Activated CD4-positive, alpha-beta T cell treated with anti-CD3 and anti-CD28 coated beads, Interleukin-2, Interleukin-6, amounts not matched to agents 100 ng/mL and 50 ng/mL, durations not matched to agents 16 hours and 8 hours (primary cell): ENCODE data around the gene TMOD1.

Source experiments
- DNase-seq: peaks from one replicate; pipeline ENCODE4 v3.0.0-alpha.2; 2020

Gene TMOD1

DNA sequence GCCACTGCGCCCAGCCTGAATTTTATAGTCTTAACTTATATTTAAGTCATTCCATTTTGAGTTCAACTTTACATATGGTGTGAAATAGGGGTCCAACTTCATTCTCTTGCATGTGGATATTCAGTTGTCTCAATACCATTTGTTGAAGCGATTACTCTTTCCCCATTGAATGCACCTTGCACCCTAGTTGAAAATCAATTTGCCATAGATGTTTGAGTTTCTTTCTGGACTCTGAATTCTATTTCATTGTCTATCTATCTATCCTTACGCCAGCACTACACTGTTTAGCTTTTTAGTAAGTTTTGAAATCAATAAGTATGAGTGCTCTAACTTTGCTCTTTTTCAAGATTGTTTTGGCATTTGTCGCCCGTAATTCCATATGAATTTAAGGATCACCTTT, 49.8 kb downstream of the TMOD1 start:
- no peak for DNase-seq

DNA sequence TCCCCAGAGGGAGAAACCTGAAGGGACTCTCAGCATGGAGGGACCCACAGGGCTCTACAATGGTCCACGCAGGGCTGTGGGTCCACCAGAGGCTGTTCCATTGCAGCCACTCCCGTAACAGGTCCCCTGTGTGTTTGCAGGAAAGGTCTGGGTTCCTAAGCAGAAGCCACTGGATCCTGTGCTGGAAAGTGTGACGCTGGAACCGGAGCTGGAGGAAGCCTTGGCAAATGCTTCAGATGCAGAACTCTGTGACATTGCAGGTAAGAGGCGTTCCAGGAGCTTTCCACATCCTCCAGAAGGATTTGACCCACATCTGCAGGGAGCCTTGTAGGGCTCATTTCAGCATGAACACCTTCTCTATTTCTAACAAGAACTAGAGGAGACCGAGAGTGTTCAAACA, 51.7 kb downstream of the TMOD1 start:
- no peak for DNase-seq

DNA sequence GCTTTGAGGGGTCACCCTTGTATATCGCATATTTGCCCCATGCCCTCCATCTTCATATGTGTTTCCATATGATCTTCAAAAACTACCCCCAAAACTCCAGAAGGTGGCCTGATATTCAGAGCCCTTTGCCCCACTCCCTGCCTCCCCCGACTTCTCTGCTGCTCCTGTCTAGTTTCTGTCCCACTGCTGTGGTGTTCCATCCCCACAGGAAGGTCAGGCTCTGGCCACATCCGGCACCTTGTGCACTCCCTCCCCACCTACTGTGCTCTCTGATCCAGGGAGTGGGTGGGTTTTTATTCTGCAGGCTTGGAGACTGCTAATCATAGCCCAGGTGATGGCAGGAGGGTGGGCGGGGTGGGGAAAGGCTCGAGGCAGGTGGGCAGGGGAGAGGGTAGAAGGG, 52.4 kb downstream of the TMOD1 start:
- DNase-seq = no peak

DNA sequence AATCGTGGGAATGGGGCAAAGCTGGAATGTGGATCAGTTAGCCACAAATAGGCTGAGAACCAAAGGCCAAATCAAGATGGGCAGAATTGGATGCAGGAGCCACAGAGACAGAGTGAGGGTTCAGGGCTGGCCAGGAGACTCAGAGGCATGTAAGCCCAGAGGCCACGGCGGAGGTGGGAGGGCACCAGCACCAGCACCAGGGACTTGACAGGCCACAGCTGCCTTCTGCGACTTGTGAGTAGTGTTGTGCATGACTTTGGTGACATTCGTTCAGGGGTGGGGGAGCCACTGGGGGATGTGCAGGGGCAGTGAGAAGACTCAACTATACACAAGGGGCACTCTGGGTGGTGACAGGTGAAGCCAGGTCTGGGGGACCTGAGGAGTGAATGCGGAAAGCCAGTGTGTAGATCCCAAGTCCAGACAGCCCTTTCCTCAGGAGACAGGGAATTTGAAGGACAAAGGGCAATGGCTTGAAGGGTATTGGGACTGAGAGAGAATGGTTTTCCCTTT, 53.2 kb downstream of the TMOD1 start:
- DNase-seq = no peak

DNA sequence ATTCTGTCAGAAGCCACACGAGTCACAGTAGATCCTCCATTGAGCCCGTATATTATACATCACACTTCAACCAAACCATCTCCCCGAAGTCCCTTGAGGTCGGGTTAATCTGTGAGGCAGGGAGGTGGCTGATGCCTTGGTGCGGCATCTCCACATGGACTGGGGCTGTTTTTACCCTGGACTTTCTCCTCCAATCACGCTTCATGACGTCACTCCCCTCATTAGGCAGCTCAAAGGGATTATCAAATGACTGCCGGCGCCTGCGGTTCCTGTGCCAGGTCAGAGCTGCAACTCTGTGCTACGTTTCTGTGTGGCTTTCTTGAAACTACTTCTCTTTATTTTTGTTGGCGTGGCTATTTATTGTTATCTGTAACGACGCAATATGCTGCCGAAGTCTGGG, 53.7 kb downstream of the TMOD1 start:
- DNase-seq = no peak

DNA sequence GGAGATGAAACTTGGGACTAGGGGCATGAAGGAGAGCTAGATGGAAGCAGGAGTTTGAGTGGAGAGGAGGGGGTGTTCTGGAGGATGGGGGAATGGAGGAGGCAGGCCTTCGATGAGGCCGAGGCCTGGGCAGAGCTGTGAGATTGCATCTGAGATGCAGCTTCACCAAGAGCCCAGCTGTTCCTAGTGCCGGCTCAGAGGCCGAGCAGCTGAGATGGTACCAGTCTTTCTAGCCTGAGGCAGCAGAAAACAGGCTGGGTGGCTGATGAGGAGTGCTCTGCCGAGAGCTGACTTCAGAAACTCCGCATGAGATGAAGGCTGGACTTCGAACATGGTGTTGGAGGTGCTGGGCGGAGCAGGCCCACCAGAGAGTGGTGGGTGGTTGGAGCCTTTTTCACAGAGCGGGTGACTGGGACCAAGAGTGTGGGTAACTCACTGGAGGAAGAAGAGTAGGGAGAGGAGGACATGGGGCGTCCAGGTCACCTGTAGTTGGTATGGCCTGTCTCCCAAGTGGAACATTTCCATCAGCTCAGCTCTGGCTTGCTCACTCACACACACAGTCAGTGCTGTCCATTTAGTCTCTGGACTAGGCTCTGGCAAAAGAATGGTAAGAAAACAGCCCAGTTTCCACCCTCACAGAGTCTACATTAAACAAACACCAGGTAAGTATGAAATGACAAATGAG, 54.7 kb downstream of the TMOD1 start:
- no peak for DNase-seq

DNA sequence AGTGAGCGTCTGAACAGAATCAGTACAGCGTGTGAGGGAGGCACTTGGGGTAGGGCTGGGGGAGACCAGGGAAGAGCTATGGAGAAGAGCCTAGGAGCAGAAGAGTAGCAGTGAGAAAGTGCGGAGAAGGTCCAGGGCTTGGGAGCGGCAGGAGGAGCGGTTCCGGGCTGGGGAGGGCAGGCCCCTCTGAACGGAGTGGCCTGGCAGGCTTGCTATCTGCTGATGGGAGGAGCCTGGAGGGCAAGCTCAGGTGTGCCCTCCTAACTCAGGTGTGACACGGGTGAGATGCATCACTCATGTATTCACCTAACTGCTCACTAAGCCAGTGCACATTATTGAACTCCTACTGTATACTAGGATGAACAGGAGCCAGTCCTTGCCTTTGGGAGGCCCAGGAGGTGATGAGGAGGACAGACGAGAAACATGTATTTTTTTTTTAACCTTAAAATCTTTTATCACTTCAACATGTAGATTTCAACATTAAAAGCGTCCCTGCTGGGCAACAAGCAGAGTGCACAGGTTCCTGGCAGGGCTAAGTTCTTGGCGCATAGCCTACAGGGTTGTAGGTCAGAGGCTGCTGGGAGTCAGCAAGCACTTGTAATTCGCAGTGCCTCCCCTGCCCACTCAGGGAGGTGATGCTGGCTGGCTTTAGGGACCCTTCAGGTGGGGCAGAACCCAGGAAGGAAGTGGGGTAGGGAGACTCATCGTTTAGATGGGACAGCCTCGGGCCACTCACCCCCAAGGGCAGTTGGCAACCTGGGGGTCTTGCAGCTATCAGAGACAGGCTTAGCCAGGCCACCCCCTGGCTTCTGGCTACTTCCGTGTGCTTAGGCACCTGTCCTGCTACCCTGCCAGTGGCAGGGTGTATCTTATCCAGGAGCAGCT, 55.5 kb downstream of the TMOD1 start:
- no peak for DNase-seq

DNA sequence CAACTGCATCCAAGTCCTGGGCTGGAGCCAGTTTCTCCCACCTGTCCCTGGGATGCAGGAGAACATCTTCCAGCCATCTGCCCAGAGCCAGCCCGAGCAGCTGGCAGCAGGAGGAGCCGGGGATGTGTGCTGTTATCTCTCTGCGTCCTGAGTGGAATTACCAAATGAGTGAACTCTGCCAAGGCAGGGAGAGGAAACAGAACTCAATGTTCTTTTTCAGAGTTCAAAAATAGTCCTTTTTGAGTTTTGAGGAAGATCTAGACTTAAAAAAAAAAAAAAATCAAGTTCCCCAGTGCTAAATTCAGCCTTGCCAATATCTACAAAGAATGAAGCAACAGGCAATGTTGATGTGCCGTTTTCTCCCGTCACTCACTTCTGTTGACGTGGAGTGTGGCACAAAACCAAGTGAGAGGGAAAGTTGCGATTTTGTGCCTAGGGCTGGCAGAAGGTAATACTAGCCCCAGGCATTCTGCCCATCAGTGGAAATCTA, 56.2 kb downstream of the TMOD1 start:
- no peak for DNase-seq

DNA sequence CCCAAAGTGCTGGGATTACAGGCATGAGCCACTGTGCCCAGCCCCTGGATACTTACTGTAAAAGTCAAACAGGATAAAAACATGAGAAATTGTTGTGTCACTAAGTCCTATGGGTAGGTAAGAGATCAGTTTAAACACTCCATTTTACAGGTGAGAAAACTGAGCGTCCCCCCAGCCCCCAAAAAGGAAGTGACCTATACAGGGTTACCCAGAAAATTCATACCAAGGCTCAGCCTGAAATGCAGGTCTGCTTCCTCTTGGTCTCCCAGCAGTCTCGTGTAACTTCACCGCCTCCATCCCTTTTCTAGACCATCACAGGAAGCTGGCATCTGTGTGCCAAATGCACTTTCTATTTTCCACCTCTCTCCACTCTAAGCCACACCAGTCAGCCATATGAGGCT, 57.2 kb downstream of the TMOD1 start:
- DNase-seq = no peak

DNA sequence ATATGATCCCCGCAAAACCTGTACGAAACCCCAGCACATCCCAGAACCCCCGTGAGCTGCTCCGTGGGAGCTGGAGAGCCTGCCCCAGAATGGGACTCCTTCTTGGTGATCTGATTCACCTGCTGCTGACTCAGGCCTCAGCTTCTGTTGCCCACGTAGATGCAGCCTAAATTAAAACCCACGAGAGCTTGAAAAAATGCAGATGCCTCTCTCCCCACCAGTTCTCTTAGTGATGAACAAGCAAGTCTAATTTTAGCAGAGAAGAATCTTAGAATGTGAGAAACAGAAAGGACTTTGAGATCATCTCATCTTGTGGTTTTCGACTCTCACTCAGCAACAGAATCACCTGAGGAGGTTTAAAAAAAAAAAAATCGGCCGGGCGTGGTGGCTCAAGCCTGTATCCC, 57.6 kb downstream of the TMOD1 start:
- DNase-seq = peak; percentile 35

DNA sequence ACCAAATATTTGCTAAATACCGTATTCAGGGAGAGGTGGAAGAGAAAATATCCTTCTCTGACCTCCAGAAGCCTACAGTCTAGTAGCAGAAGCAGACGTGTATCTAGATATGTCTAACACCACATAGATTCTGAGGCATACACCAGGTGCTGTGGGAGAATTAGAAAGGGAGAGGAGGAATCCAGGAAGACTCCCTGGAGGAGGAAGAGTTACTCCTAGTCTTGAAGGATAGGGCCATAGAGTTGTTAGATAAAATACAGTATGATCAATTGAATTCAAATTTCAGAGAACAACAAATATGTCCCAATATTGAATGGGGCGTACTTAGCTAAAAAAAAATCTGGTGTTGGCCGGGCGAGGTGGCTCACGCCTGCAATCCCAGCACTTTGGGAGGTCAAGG, 58.7 kb downstream of the TMOD1 start:
- no peak for DNase-seq

DNA sequence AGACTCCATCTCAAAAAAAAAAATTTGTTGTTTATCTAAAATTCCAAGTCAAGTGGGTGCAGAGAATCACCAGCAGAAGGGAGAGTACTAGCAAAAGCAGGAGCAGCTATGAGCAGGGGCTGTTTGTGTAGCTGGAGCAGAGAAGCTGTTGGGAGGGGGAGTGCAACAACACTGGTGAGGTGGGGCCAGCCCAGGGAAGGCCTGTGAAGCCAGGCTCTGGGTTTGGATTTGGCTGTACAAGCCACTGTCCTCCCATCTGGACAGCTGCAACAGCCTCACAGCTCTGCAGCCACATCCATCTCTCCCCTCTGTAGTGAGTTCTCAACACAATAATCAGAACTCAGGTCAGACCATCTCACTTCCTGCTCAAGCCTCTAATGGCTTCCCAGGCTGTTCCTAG, 59.4 kb downstream of the TMOD1 start:
- no peak for DNase-seq

DNA sequence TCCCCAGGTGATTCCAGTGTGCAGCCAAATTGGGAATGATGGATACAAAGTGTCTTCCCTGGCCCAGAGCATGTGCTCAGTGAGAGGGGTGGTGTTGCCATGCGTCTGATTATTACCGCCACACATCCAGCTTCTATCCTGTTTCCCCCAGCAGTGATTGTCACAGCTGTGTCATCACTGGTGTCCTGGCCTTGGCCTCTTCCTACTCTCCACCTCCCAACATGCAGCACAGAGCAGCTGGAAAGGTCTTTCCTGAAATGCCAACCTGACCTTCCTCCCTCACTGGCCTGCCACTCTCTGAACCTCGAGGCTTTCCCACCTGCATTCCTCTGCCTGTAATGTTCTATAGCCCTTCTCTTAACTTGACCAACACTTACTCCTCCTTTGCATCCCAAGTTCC, 60.0 kb downstream of the TMOD1 start:
- no peak for DNase-seq

DNA sequence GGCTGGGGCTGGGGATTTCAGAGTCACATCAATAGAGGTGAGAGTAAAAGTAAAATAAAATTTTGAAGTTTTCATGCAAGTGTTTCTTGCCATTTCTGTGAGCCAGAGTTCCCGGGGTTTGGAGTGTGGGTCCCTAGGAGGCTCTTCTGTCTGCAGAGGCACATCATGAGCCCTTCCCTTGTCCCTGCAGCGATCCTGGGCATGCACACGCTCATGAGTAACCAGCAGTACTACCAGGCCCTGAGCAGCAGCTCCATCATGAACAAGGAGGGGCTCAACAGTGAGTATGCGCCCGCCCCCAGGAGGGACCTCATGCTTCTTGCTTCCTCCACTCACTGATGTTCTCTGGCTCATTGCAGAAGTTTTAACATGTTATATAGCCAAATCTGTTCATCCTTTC, 61.1 kb downstream of the TMOD1 start:
- DNase-seq = no peak

DNA sequence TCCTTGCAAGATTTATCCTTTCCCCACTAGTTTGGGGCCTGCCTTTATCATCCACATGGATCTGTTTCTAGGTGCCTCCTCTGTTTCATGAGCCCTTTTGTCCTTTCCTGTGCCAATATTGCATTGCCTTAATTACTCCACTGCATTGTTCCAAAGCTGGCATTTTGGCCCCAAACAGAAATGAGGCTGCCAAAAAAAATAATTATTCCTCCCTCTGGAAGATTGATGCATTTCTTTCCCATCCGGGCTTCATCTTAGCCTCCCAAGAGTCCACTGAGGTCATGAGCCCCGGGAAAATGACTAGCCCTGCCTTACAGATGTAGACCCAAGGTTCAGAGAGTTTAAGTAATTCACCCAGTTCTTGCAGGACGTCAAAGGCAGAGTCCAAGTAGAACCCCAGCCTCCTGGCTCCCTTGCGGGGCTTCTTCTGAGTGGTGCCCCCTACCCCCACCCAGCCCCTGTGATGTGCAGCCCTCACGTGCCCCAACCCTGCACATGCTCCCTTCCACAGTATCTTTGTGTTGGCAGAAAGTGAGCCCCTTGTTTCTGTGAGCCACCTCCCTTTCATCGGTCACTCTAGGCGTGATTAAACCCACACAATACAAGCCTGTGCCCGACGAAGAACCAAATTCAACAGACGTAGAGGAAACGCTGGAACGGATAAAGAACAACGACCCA, 62.1 kb downstream of the TMOD1 start:
- DNase-seq = no peak

DNA sequence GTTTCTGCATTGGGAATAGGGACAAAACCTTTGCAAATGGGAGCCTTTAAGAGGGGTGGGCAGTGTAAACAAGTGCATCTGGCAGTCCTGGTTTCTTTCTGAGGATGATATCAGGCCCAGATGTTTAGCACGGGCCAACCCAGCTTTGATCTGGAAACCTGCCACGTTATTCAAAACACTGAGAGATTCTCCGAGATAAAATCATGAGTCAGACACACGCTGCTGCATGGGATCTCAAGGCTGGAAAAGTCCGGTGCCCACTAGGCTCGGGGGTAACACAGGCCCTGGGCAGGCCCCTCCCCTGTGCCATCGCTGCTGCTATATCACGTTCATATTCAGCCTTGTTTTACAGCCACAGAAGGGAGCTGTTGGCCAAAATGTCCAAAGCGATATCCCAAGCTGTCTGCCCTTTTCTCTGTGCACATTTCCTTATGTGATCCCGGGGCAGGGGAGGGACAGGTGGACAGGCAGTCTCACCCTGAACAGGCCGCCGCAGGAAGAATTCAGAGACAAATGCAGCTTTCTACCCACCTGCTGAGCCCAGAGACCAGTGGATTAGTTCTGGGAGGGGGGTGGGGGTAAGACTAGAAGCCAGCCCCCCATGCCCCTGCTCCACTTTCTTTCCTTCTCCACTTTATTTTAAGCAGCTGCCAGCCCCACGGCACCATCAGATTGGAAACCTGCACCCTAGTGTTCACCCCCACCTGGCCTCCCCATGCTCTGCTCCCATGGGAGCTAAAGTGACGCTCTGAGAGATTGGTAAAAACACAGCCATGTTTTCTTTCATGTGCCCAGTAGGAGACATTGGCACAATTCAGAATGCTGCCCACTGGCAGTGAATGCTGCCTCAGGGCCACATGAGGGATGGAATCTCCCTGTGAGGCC, 63.1 kb downstream of the TMOD1 start:
- no peak for DNase-seq

DNA sequence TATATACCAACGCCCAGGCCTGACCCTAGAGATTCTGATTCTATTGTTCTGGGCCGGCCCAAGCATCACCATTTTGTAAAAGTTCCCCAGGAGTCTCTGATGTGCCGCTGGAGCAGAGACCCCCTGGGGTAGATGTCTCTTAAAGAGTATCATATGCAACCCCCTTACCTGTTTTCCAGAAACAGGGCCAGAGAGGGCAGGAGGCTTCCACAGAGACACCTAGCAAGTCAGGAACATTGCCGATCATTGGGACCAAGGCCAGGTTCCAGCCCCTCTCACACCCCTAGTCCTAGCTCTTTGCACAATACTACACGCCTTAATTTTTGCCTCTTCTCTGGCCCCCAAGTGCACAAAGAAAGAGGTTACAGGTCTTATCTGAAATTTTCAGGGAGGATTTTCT, 63.8 kb downstream of the TMOD1 start:
- no peak for DNase-seq

DNA sequence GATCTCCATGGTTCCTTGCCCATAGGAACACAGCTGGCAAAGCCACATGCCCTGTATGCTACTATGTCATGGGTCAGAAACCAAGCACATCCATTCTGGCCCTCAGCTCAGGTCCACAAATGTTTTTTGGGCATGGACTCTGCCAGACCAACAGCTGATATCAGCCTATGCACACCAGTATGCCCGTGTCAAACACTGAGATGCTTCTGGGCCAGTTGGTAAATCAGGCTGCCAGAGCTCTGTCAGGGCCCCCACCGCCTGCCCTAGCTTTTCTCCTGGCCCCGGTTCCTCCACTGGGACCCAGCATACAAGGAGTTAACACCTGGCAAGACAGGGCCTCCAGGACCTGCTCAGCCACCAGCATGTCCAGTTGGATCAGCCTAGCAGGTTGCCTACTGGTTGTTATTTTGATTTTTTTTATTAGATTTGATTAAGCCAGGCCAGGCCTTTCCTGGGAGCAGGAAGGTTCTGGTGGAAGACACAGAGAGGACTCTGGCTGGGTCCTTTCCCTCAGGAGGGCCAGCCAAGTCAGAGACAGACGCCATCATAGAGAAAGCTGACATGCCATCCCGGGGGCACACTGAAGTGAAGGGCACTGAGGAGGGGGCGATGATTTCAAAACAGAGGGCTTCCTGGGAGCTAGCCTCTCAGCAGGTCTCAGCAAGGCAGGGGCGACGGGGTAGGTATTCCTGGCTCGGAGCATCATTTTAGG, 65.9 kb downstream of the TMOD1 start:
- DNase-seq = no peak

DNA sequence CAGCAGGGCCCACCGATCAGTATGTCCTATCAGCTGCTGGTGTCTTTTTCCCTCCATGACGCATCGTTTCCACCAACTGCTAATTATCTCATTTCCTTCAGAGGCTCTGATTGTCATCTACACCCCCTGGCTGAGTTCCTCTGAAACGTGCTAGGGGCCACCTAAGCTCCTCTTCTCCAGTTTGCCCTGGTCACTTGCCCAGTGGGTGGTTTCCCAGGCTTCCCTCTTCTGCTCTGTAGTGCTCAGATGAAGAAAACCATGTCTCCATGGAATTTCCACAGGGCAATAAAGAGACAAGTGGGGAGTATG, 66.4 kb downstream of the TMOD1 start:
- no peak for DNase-seq

DNA sequence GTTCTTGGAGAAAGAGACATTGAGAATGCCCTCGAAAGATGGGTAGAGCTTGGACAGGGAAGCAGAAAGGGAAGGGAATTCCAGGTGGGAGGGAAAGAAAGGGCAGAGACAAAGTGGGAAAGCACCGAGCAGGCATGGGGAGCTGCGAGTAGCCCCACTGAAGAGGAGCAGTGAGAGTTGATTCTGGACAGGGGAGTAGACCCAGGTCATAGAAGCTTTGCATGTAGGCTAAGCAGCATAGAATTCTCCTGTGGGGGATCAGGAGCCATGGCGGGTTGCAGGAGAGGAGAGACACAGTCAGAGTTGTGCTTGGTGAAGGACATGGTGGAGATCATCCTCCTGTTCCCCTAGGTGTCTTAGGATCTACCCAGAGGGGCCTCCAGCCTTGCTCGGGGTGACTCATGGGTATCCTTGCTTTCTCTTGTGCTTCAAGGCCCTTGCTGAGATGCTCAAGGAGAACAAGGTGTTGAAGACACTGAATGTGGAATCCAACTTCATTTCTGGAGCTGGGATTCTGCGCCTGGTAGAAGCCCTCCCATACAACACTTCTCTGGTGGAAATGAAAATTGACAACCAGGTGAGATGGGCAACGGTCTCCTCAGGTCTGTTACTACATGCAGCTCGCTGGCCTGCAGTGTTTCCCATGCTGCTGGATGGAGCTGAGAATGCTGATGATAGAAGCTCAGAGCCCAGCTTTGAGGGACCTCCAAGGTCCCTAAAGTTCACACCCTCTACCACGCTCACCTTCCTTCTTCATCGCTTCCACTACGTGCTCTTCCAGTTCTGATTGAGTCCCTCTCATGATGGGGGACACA, 67.2 kb downstream of the TMOD1 start:
- no peak for DNase-seq

DNA sequence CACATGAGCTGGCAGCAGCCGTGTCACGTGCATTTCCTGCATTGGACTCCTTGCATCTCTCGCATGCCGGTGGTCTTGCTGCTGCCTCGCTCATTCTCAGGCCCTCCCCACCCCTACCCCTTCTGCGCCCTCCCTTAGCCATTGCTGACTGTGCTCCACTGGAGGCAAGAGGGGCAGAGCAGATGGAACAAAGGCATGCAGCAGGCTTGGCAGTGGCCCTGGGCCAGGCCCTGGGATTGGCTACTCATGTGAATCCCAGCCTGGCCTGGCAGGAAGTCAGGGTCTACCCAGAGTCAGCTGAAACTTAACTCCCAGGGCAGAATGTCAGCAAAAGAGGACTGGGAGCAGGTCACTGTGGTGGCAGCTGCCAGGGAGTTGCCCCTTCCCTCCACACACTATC, 69.4 kb downstream of the TMOD1 start:
- no peak for DNase-seq
